SK-N-SH treated with all-trans-retinoic acid at 6 μM for 48 hours (cell line): Measurements from ENCODE around the gene TBL1X.

ENCODE experiments used
- ATAC-seq: fragments of 200-7000 bp; cut with Tn5 transposase; 3 replicates; pipeline ENCODE4 v1.9.1; 2020; ENCODE audit warnings: mild to moderate bottlenecking, moderate library complexity
- ARNTL ChIP-seq: fragments of 450-650 bp; formaldehyde crosslinking; IDR thresholded peaks from 2 replicates; pipeline ENCODE4 v1.5.0; 2020; ENCODE audit warnings: low read depth, mild to moderate bottlenecking, moderate library complexity, borderline replicate concordance
- BACH2 ChIP-seq: fragments of 250-450 bp; sonication (Bioruptor Pico); IDR thresholded peaks from 2 replicates; pipeline ENCODE4 v1.9.0; 2021; ENCODE audit warnings: mild to moderate bottlenecking, borderline replicate concordance
- CREB5 ChIP-seq: fragments of 250-450 bp; sonication (Bioruptor Pico); IDR thresholded peaks from 2 replicates; pipeline ENCODE4 v1.5.1; 2020; ENCODE audit warnings: low read depth, mild to moderate bottlenecking, moderate library complexity
- CSDC2 ChIP-seq: fragments of 250-450 bp; sonication (Bioruptor Pico); IDR thresholded peaks from 2 replicates; pipeline ENCODE4 v1.5.0; 2020; ENCODE audit warnings: mild to moderate bottlenecking, moderate library complexity
- CSRNP3 ChIP-seq: fragments of 250-450 bp; sonication (Bioruptor Pico); IDR thresholded peaks from 2 replicates; pipeline ENCODE4 v1.5.1; 2021; ENCODE audit warnings: mild to moderate bottlenecking, moderate library complexity
- GLIS3 ChIP-seq: fragments of 250-450 bp; sonication (Bioruptor Pico); IDR thresholded peaks from 2 replicates; pipeline ENCODE4 v1.5.0; 2020; ENCODE audit warnings: mild to moderate bottlenecking, moderate library complexity
- ISL1 ChIP-seq: fragments of 250-450 bp; sonication (Bioruptor Pico); IDR thresholded peaks from 2 replicates; pipeline ENCODE4 v2.1.2; 2022; ENCODE audit warnings: mild to moderate bottlenecking, moderate library complexity
- OSR1 ChIP-seq: fragments of 250-450 bp; sonication (Bioruptor Pico); IDR thresholded peaks from 2 replicates; pipeline ENCODE4 v1.8.0; 2022; ENCODE audit warnings: moderate library complexity, mild to moderate bottlenecking, inconsistent platforms
- PATZ1 ChIP-seq: fragments of 250-450 bp; sonication (Bioruptor Pico); IDR thresholded peaks from 2 replicates; pipeline ENCODE4 v1.8.0; 2020; ENCODE audit warnings: mild to moderate bottlenecking, moderate library complexity, borderline replicate concordance
- POU6F1 ChIP-seq: fragments of 250-450 bp; sonication (Bioruptor Pico); IDR thresholded peaks from 2 replicates; pipeline ENCODE4 v1.8.0; 2021; ENCODE audit warnings: low read depth, mild to moderate bottlenecking, moderate library complexity, borderline replicate concordance
- PPARA ChIP-seq: fragments of 250-450 bp; sonication (Bioruptor Pico); IDR thresholded peaks from 2 replicates; pipeline ENCODE4 v1.5.0; 2020; ENCODE audit warnings: mild to moderate bottlenecking, borderline replicate concordance
- RARB ChIP-seq: fragments of 250-450 bp; sonication (Bioruptor Pico); IDR thresholded peaks from 2 replicates; pipeline ENCODE4 v1.8.0; 2021; ENCODE audit warnings: mild to moderate bottlenecking, moderate library complexity
- SNAI2 ChIP-seq: fragments of 250-450 bp; sonication (Bioruptor Pico); IDR thresholded peaks from 2 replicates; pipeline ENCODE4 v1.5.0; 2020; ENCODE audit warnings: mild to moderate bottlenecking, moderate library complexity
- TCF4 ChIP-seq: fragments of 250-450 bp; sonication (Bioruptor Pico); IDR thresholded peaks from 2 replicates; pipeline ENCODE4 v1.8.0; 2021; ENCODE audit warnings: mild to moderate bottlenecking, moderate library complexity, borderline replicate concordance
- TOX ChIP-seq: fragments of 250-450 bp; sonication (Bioruptor Pico); IDR thresholded peaks from 2 replicates; pipeline ENCODE4 v1.8.0; 2021; ENCODE audit warnings: mild to moderate bottlenecking, moderate library complexity, borderline replicate concordance
- TSHZ2 ChIP-seq: fragments of 250-450 bp; sonication (Bioruptor Pico); IDR thresholded peaks from 2 replicates; pipeline ENCODE4 v1.5.0; 2020; ENCODE audit warnings: mild to moderate bottlenecking, moderate library complexity
- ZC3H10 ChIP-seq: fragments of 250-450 bp; sonication (Bioruptor Pico); IDR thresholded peaks from 2 replicates; pipeline ENCODE4 v1.5.1; 2021; ENCODE audit warnings: mild to moderate bottlenecking, moderate library complexity
- ZFP3 ChIP-seq: fragments of 250-450 bp; sonication (Bioruptor Pico); IDR thresholded peaks from 2 replicates; pipeline ENCODE4 v1.5.0; 2020; ENCODE audit warnings: mild to moderate bottlenecking, moderate library complexity
- ZFP30 ChIP-seq: fragments of 450-650 bp; formaldehyde crosslinking; IDR thresholded peaks from 2 replicates; pipeline ENCODE4 v1.5.0; 2022; ENCODE audit warnings: mild to moderate bottlenecking, moderate library complexity
- ZNF565 ChIP-seq: fragments of 450-650 bp; formaldehyde crosslinking; conservative IDR thresholded peaks from 2 replicates; pipeline ENCODE4 v1.5.0; 2020; ENCODE audit warnings: low read depth, mild to moderate bottlenecking, moderate library complexity
- ZNF70 ChIP-seq: fragments of 450-650 bp; formaldehyde crosslinking; IDR thresholded peaks from 2 replicates; pipeline ENCODE4 v1.5.0; 2020; ENCODE audit warnings: mild to moderate bottlenecking, moderate library complexity
- ZNF8 ChIP-seq: fragments of 450-650 bp; formaldehyde crosslinking; IDR thresholded peaks from 2 replicates; pipeline ENCODE4 v1.5.0; 2020; ENCODE audit warnings: mild to moderate bottlenecking, moderate library complexity

TBL1X gene

GRCh38 chrX:9494771-9495170 lies 29.9 kb downstream of the TBL1X start:
- TF ChIP-seq POU6F1 (CRISPR knock-in tag), result no peak
- no peak for TF ChIP-seq ZFP30 (CRISPR knock-in tag)
- no peak for TF ChIP-seq ZC3H10 (CRISPR knock-in tag)
- TF ChIP-seq ZNF8, result no peak
- TF ChIP-seq RARB (CRISPR knock-in tag), result no peak
- no peak for TF ChIP-seq CREB5 (CRISPR knock-in tag)
- TF ChIP-seq ZFP3, result no peak
- TF ChIP-seq ZNF70 (CRISPR knock-in tag), result no peak
- TF ChIP-seq ARNTL (CRISPR knock-in tag), result no peak
- TF ChIP-seq OSR1 (CRISPR knock-in tag), result no peak
- no peak for TF ChIP-seq PATZ1 (CRISPR knock-in tag)
- TF ChIP-seq TCF4 (CRISPR knock-in tag), result no peak
- TF ChIP-seq SNAI2 (CRISPR knock-in tag), result no peak
- TF ChIP-seq TSHZ2 (CRISPR knock-in tag), result no peak
- TF ChIP-seq GLIS3 (CRISPR knock-in tag), result no peak
- TF ChIP-seq ISL1 (CRISPR knock-in tag), result no peak
- TF ChIP-seq BACH2, result no peak
- peak; percentile 70 for ATAC-seq

- TF ChIP-seq SNAI2 (CRISPR knock-in tag) (no peak), ZNF8 (no peak)
- ATAC-seq, result no peak
Observed at GRCh38 chrX:9495496-9495895, 30.6 kb downstream of the TBL1X start.

GRCh38 chrX:9498236-9498635 lies 33.4 kb downstream of the TBL1X start:
- TF ChIP-seq ZFP3 (peak; percentile 90), ZC3H10 (CRISPR knock-in tag) (no peak), OSR1 (CRISPR knock-in tag) (no peak)
- no peak for ATAC-seq

GRCh38 chrX:9500584-9500983 lies 35.7 kb downstream of the TBL1X start:
- TF ChIP-seq ZFP3, result no peak
- no peak for TF ChIP-seq ZNF70 (CRISPR knock-in tag)
- no peak for TF ChIP-seq BACH2
- no peak for TF ChIP-seq ZNF8
- no peak for TF ChIP-seq CSDC2
- TF ChIP-seq ZC3H10 (CRISPR knock-in tag), result no peak
- no peak for TF ChIP-seq CSRNP3 (CRISPR knock-in tag)
- TF ChIP-seq PPARA, result no peak
- no peak for TF ChIP-seq RARB (CRISPR knock-in tag)
- TF ChIP-seq SNAI2 (CRISPR knock-in tag), result no peak
- TF ChIP-seq OSR1 (CRISPR knock-in tag), result no peak
- TF ChIP-seq TOX (CRISPR knock-in tag), result no peak
- TF ChIP-seq ZNF565 (CRISPR knock-in tag), result no peak
- no peak for TF ChIP-seq TSHZ2 (CRISPR knock-in tag)
- TF ChIP-seq ZFP30 (CRISPR knock-in tag), result no peak
- no peak for ATAC-seq
